ENCODE results near the gene MPG. TPM values are rescaled to one million over a fixed set of nuclear protein-coding genes. Genes with fewer than 3 reads are reported as not detected.

MPG gene
- total RNA-seq, 2 donors from 2014 or later = 29.9 to 40.2 TPM

GRCh38 chr16:76535-77272, 1.3 kb upstream of the MPG start:
- intact Hi-C loops (cut with DNase I) = no loop called here
- DNase-seq = peak; percentile 88
- peak; percentile 16 to 63 for ATAC-seq

- peak; percentile 77 for DNase-seq
Measured at GRCh38 chr16:77273-77806, 685 bp upstream of the MPG start.

GRCh38 chr16:78444-79150, 572 bp downstream of the MPG start:
- peak; percentile 68 for DNase-seq
- intact Hi-C loops (cut with DNase I) = no loop called here
- peak in 1 of 2 donors; percentile 8 for ATAC-seq

More at GRCh38 chr16:77273-77806, 685 bp upstream of the MPG start:
- peak; percentile 24 to 54 for ATAC-seq
- intact Hi-C loops (cut with DNase I) = no loop called here

- no peak for ATAC-seq
- no peak for DNase-seq
- intact Hi-C loops (cut with DNase I) = no loop called here
Measured at GRCh38 chr16:79151-80054, 1.4 kb downstream of the MPG start.

- DNase-seq = no peak
- ATAC-seq = no peak
- intact Hi-C loops (cut with DNase I) = no loop called here
Measured at GRCh38 chr16:83060-83603, 5.1 kb downstream of the MPG start.

- intact Hi-C loops (cut with DNase I) = no loop called here
- ATAC-seq (peak; percentile 32 to 36), DNase-seq (peak; percentile 65)
Measured at GRCh38 chr16:83781-84615, 6.0 kb downstream of the MPG start.

- intact Hi-C loops (cut with DNase I) = no loop called here
- ATAC-seq = peak; percentile 83 to 89
- peak; percentile 86 for DNase-seq
Measured at GRCh38 chr16:84718-85406, 6.8 kb downstream of the MPG start.

GRCh38 chr16:85407-85782, 7.4 kb downstream of the MPG start:
- DNase-seq (no peak), ATAC-seq (no peak)

GRCh38 chr16:85865-86264, 7.8 kb downstream of the MPG start:
- ATAC-seq (no peak), DNase-seq (no peak)
- intact Hi-C loops (cut with DNase I) = no loop called here

More at GRCh38 chr16:85407-85782, 7.4 kb downstream of the MPG start:
- intact Hi-C loops (cut with DNase I) = no loop called here

- ATAC-seq (no peak), DNase-seq (no peak)
- intact Hi-C loops (cut with DNase I) = no loop called here
Measured at GRCh38 chr16:86483-86952, 8.5 kb downstream of the MPG start.

- ATAC-seq (no peak), DNase-seq (no peak)
- intact Hi-C loops (cut with DNase I) = no loop called here
Measured at GRCh38 chr16:88613-89012, 10.6 kb downstream of the MPG start.

GRCh38 chr16:89391-90302, 11.6 kb downstream of the MPG start:
- ATAC-seq = no peak
- intact Hi-C loops (cut with DNase I) = no loop called here
- DNase-seq = no peak

GRCh38 chr16:91484-91883, 13.5 kb downstream of the MPG start:
- ATAC-seq = peak; percentile 53 to 81
- DNase-seq = no peak
- intact Hi-C loops (cut with DNase I) = no loop called here

- no peak for ATAC-seq
- no peak for DNase-seq
- intact Hi-C loops (cut with DNase I) = no loop called here
Measured at GRCh38 chr16:92431-93339, 14.7 kb downstream of the MPG start.

- ATAC-seq (no peak), DNase-seq (no peak)
- intact Hi-C loops (cut with DNase I) = no loop called here
Measured at GRCh38 chr16:94918-95265, 16.9 kb downstream of the MPG start.

- DNase-seq (peak; percentile 89), ATAC-seq (peak; percentile 85 to 87)
- intact Hi-C loops (cut with DNase I) = loop anchor here (1.0 to 2.0 kb wide), 2 partner anchors 32 kb away; no protein-coding TSS in a partner anchor
Measured at GRCh38 chr16:96935-97381, 18.9 kb downstream of the MPG start.
